ENCODE data around the gene KIF26A.

The KIF26A gene

DNA sequence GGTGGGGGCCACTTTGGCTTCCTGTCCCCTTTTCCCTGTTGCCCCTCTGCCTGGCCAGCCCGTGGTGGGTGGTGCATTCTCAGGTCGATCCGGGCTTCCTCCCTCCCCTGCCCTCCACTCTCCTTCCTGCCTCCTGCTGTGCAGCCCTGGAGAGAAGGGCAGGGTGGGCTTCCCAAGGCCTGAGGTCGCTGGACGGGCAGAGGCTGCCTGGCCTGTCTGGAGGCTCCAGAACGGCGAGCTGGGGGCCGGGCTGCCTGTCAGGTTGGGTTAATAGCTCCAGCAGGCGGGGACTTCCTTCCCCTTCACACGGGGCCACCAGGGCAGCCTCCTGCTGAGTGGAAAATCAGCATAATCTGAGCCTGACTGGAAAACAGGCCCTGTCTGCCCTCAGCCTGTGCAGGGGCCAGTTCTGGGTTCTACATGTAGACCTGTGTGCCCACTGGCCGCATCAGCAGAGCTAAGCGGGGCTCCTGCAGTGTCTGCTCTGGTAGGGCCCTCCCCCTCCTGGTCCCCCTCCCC, 11.3 kb downstream of the KIF26A start (continued):
- no peak for TF ChIP-seq ZFP37 (tag by site-specific recombination; IDR thresholded peaks at IDR 0.05)
- TF ChIP-seq ZBTB17 (tag by site-specific recombination; IDR thresholded peaks at IDR 0.05), result peak; percentile 93
- TF ChIP-seq KLF1 (tag by site-specific recombination; IDR thresholded peaks at IDR 0.05), result no peak
- no peak for TF ChIP-seq ZNF560 (tag by site-specific recombination; IDR thresholded peaks at IDR 0.05; ENCODE audit: borderline replicate concordance)
- TF ChIP-seq ZNF114 (tag by site-specific recombination; IDR thresholded peaks at IDR 0.05), result no peak
- TF ChIP-seq ZNF501 (tag by site-specific recombination; IDR thresholded peaks at IDR 0.05), result no peak
- TF ChIP-seq, protein P1, sequence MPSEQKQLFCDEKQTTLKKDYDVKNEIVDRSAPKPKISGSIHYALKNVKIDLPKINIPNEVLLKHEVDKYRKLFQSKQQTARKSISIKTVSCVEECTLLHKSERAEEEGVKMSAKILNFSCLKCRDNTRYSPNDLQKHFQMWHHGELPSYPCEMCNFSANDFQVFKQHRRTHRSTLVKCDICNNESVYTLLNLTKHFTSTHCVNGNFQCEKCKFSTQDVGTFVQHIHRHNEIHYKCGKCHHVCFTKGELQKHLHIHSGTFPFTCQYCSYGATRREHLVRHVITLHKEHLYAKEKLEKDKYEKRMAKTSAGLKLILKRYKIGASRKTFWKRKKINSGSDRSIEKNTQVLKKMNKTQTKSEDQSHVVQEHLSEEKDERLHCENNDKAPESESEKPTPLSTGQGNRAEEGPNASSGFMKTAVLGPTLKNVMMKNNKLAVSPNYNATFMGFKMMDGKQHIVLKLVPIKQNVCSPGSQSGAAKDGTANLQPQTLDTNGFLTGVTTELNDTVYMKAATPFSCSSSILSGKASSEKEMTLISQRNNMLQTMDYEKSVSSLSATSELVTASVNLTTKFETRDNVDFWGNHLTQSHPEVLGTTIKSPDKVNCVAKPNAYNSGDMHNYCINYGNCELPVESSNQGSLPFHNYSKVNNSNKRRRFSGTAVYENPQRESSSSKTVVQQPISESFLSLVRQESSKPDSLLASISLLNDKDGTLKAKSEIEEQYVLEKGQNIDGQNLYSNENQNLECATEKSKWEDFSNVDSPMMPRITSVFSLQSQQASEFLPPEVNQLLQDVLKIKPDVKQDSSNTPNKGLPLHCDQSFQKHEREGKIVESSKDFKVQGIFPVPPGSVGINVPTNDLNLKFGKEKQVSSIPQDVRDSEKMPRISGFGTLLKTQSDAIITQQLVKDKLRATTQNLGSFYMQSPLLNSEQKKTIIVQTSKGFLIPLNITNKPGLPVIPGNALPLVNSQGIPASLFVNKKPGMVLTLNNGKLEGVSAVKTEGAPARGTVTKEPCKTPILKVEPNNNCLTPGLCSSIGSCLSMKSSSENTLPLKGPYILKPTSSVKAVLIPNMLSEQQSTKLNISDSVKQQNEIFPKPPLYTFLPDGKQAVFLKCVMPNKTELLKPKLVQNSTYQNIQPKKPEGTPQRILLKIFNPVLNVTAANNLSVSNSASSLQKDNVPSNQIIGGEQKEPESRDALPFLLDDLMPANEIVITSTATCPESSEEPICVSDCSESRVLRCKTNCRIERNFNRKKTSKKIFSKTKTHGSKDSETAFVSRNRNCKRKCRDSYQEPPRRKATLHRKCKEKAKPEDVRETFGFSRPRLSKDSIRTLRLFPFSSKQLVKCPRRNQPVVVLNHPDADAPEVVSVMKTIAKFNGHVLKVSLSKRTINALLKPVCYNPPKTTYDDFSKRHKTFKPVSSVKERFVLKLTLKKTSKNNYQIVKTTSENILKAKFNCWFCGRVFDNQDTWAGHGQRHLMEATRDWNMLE (tag by site-specific recombination; conservative IDR thresholded peaks at IDR 0.05; ENCODE audit: low read depth), result no peak
- TF ChIP-seq, protein P2, sequence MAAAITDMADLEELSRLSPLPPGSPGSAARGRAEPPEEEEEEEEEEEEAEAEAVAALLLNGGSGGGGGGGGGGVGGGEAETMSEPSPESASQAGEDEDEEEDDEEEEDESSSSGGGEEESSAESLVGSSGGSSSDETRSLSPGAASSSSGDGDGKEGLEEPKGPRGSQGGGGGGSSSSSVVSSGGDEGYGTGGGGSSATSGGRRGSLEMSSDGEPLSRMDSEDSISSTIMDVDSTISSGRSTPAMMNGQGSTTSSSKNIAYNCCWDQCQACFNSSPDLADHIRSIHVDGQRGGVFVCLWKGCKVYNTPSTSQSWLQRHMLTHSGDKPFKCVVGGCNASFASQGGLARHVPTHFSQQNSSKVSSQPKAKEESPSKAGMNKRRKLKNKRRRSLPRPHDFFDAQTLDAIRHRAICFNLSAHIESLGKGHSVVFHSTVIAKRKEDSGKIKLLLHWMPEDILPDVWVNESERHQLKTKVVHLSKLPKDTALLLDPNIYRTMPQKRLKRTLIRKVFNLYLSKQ (tag by site-specific recombination; IDR thresholded peaks at IDR 0.05; ENCODE audit: borderline replicate concordance), result no peak
- no peak for TF ChIP-seq ZNF311 (tag by site-specific recombination; IDR thresholded peaks at IDR 0.05; ENCODE audit: borderline replicate concordance)
- no peak for TF ChIP-seq ZNF514 (tag by site-specific recombination; IDR thresholded peaks at IDR 0.05)
- no peak for TF ChIP-seq MYNN (tag by site-specific recombination; IDR thresholded peaks at IDR 0.05; ENCODE audit: borderline replicate concordance)
- TF ChIP-seq ZNF391 (tag by site-specific recombination; IDR thresholded peaks at IDR 0.05; ENCODE audit: borderline replicate concordance, low read depth), result no peak
- TF ChIP-seq ZNF10 (tag by site-specific recombination; IDR thresholded peaks at IDR 0.05), result no peak
- TF ChIP-seq ZNF530 (tag by site-specific recombination; IDR thresholded peaks at IDR 0.05; ENCODE audit: low read depth), result no peak
- TF ChIP-seq, protein P3, sequence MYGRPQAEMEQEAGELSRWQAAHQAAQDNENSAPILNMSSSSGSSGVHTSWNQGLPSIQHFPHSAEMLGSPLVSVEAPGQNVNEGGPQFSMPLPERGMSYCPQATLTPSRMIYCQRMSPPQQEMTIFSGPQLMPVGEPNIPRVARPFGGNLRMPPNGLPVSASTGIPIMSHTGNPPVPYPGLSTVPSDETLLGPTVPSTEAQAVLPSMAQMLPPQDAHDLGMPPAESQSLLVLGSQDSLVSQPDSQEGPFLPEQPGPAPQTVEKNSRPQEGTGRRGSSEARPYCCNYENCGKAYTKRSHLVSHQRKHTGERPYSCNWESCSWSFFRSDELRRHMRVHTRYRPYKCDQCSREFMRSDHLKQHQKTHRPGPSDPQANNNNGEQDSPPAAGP (tag by site-specific recombination; IDR thresholded peaks at IDR 0.05), result peak; percentile 70
- TF ChIP-seq ZNF777 (tag by site-specific recombination; IDR thresholded peaks at IDR 0.05; ENCODE audit: borderline replicate concordance), result no peak
- TF ChIP-seq, protein P4, sequence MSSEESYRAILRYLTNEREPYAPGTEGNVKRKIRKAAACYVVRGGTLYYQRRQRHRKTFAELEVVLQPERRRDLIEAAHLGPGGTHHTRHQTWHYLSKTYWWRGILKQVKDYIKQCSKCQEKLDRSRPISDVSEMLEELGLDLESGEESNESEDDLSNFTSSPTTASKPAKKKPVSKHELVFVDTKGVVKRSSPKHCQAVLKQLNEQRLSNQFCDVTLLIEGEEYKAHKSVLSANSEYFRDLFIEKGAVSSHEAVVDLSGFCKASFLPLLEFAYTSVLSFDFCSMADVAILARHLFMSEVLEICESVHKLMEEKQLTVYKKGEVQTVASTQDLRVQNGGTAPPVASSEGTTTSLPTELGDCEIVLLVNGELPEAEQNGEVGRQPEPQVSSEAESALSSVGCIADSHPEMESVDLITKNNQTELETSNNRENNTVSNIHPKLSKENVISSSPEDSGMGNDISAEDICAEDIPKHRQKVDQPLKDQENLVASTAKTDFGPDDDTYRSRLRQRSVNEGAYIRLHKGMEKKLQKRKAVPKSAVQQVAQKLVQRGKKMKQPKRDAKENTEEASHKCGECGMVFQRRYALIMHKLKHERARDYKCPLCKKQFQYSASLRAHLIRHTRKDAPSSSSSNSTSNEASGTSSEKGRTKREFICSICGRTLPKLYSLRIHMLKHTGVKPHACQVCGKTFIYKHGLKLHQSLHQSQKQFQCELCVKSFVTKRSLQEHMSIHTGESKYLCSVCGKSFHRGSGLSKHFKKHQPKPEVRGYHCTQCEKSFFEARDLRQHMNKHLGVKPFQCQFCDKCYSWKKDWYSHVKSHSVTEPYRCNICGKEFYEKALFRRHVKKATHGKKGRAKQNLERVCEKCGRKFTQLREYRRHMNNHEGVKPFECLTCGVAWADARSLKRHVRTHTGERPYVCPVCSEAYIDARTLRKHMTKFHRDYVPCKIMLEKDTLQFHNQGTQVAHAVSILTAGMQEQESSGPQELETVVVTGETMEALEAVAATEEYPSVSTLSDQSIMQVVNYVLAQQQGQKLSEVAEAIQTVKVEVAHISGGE (tag by site-specific recombination; conservative IDR thresholded peaks at IDR 0.05; ENCODE audit: low read depth), result no peak
- TF ChIP-seq, protein P5, sequence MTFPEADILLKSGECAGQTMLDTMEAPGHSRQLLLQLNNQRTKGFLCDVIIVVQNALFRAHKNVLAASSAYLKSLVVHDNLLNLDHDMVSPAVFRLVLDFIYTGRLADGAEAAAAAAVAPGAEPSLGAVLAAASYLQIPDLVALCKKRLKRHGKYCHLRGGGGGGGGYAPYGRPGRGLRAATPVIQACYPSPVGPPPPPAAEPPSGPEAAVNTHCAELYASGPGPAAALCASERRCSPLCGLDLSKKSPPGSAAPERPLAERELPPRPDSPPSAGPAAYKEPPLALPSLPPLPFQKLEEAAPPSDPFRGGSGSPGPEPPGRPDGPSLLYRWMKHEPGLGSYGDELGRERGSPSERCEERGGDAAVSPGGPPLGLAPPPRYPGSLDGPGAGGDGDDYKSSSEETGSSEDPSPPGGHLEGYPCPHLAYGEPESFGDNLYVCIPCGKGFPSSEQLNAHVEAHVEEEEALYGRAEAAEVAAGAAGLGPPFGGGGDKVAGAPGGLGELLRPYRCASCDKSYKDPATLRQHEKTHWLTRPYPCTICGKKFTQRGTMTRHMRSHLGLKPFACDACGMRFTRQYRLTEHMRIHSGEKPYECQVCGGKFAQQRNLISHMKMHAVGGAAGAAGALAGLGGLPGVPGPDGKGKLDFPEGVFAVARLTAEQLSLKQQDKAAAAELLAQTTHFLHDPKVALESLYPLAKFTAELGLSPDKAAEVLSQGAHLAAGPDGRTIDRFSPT (tag by site-specific recombination; IDR thresholded peaks at IDR 0.05), result no peak
- TF ChIP-seq ZNF654 (tag by site-specific recombination; IDR thresholded peaks at IDR 0.05; ENCODE audit: low read depth), result no peak
- TF ChIP-seq, protein P6, sequence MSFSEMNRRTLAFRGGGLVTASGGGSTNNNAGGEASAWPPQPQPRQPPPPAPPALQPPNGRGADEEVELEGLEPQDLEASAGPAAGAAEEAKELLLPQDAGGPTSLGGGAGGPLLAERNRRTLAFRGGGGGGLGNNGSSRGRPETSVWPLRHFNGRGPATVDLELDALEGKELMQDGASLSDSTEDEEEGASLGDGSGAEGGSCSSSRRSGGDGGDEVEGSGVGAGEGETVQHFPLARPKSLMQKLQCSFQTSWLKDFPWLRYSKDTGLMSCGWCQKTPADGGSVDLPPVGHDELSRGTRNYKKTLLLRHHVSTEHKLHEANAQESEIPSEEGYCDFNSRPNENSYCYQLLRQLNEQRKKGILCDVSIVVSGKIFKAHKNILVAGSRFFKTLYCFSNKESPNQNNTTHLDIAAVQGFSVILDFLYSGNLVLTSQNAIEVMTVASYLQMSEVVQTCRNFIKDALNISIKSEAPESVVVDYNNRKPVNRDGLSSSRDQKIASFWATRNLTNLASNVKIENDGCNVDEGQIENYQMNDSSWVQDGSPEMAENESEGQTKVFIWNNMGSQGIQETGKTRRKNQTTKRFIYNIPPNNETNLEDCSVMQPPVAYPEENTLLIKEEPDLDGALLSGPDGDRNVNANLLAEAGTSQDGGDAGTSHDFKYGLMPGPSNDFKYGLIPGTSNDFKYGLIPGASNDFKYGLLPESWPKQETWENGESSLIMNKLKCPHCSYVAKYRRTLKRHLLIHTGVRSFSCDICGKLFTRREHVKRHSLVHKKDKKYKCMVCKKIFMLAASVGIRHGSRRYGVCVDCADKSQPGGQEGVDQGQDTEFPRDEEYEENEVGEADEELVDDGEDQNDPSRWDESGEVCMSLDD (tag by site-specific recombination; IDR thresholded peaks at IDR 0.05), result no peak
- no peak for TF ChIP-seq OVOL3 (tag by site-specific recombination; IDR thresholded peaks at IDR 0.05)
- TF ChIP-seq WT1 (tag by site-specific recombination; IDR thresholded peaks at IDR 0.05), result no peak
- no peak for TF ChIP-seq ZFP3 (tag by site-specific recombination; IDR thresholded peaks at IDR 0.05; ENCODE audit: low read depth)
- no peak for TF ChIP-seq KLF16 (tag by site-specific recombination; IDR thresholded peaks at IDR 0.05)

Data from HEK293 (cell line).